ENCODE measurements around the gene SERPINA12.
"Not testable (repeated sequence)": the region's sequence is repeated elsewhere in the genome, so short reads cannot be mapped to it uniquely, and the experiment has no call there.

Gene SERPINA12

GRCh38 chr14:94491511-94491910, 17.8 kb downstream of the SERPINA12 start:
- no peak for TF ChIP-seq CTCF (conservative IDR thresholded peaks at IDR 0.05; ENCODE audit: low read depth, low read length)
- no peak overlapping the region for H3K4me3 ChIP-seq (ENCODE audit: low read length)
- no peak for DNase-seq (ENCODE audit: low read depth)

- DNase-seq (ENCODE audit: low read depth), result no peak
- no peak for TF ChIP-seq CTCF (conservative IDR thresholded peaks at IDR 0.05; ENCODE audit: low read depth, low read length)
Observed at GRCh38 chr14:94489336-94489735, 19.9 kb downstream of the SERPINA12 start.

GRCh38 chr14:94486883-94487282, 22.4 kb downstream of the SERPINA12 start:
- H3K4me3 ChIP-seq (ENCODE audit: low read length), result no peak overlapping the region
- TF ChIP-seq CTCF (conservative IDR thresholded peaks at IDR 0.05; ENCODE audit: low read depth, low read length), result no peak
- DNase-seq (ENCODE audit: low read depth), result no peak

More at GRCh38 chr14:94489336-94489735, 19.9 kb downstream of the SERPINA12 start:
- H3K4me3 ChIP-seq (ENCODE audit: low read length), result no peak overlapping the region

- DNase-seq (ENCODE audit: low read depth), result no peak
- TF ChIP-seq CTCF (conservative IDR thresholded peaks at IDR 0.05; ENCODE audit: low read depth, low read length), result peak; percentile 99
- H3K4me3 ChIP-seq (ENCODE audit: low read length), result no peak overlapping the region
Observed at GRCh38 chr14:94485944-94486841, 23.1 kb downstream of the SERPINA12 start.

GRCh38 chr14:94484481-94484880, 24.8 kb downstream of the SERPINA12 start:
- no peak overlapping the region for H3K4me3 ChIP-seq (ENCODE audit: low read length)
- TF ChIP-seq CTCF (conservative IDR thresholded peaks at IDR 0.05; ENCODE audit: low read depth, low read length), result no peak
- DNase-seq (ENCODE audit: low read depth), result no peak

- DNase-seq (ENCODE audit: low read depth), result no peak
- no peak for TF ChIP-seq CTCF (conservative IDR thresholded peaks at IDR 0.05; ENCODE audit: low read depth, low read length)
Observed at GRCh38 chr14:94483729-94484275, 25.5 kb downstream of the SERPINA12 start.

GRCh38 chr14:94483071-94483451, 26.2 kb downstream of the SERPINA12 start:
- no peak for TF ChIP-seq CTCF (conservative IDR thresholded peaks at IDR 0.05; ENCODE audit: low read depth, low read length)
- no peak overlapping the region for H3K4me3 ChIP-seq (ENCODE audit: low read length)
- no peak for DNase-seq (ENCODE audit: low read depth)

More at GRCh38 chr14:94483729-94484275, 25.5 kb downstream of the SERPINA12 start:
- H3K4me3 ChIP-seq (ENCODE audit: low read length), result no peak overlapping the region

- DNase-seq (ENCODE audit: low read depth); H3K4me3 ChIP-seq (ENCODE audit: low read length): not testable (repeated sequence)
Observed at GRCh38 chr14:94482132-94483070, 26.9 kb downstream of the SERPINA12 start.

All from retinal pigment epithelial cell (primary cell).